Uterus (tissue), 4 donors: ENCODE data around the gene HLCS. TPM values are rescaled to one million over a fixed set of nuclear protein-coding genes. Genes with fewer than 3 reads are reported as not detected.

ENCODE experiments used
- DNase-seq, 2 donors: peaks; one replicate each; pipeline ENCODE4 v3.0.0-alpha.2; 2019 to 2020
- H3K27ac ChIP-seq, 2 donors: fragments of 200-600 bp; sonication (generic); 1 replicate in 1 of 2; 2 replicates in 1 of 2; pipeline ENCODE4 v1.5.1; 2016 to 2018
- H3K27me3 ChIP-seq, 2 donors: fragments of 200-600 bp; sonication (generic); one replicate each; pipeline ENCODE4 v1.5.1; 2018 to 2019; ENCODE audit warnings: control low read depth in 1 of 2
- H3K36me3 ChIP-seq, 2 donors: fragments of 200-600 bp; sonication (generic); one replicate each; pipeline ENCODE4 v1.5.1; 2019; ENCODE audit warnings: control low read depth in 1 of 2
- H3K4me1 ChIP-seq, 2 donors: fragments of 200-600 bp; sonication (generic); one replicate each; pipeline ENCODE4 v1.5.1; 2018 to 2019; ENCODE audit warnings: control low read depth in 1 of 2
- H3K4me3 ChIP-seq, 2 donors: fragments of 200-600 bp; sonication (generic); 1 replicate in 1 of 2; 2 replicates in 1 of 2; pipeline ENCODE4 v1.5.1; 2018 to 2019; ENCODE audit warnings: mild to moderate bottlenecking in 1 of 2
- H3K9me3 ChIP-seq, 2 donors: fragments of 200-600 bp; sonication (generic); one replicate each; pipeline ENCODE4 v1.5.1; 2019; ENCODE audit warnings: control low read depth in 1 of 2
- POLR2A ChIP-seq, 2 donors: fragments of 450-650 bp; IDR thresholded peaks; one replicate each; pipeline ENCODE4 v1.6.1; 2016; ENCODE audit warnings: antibody characterized with exemption in 2 of 2, mild to moderate bottlenecking in 1 of 2, moderate library complexity in 1 of 2
- intact Hi-C: fragments of 100-400 bp; cut with DNase I; formaldehyde crosslinking; loops from one replicate; pipeline ENCODE4 v1.15.1; 2023; ENCODE audit warnings: low total_unique reads
- total RNA-seq, 4 donors: library from RNA; depleted of rRNA in 3 of 4; stranded (reverse); fragments of >200 nt in 3 of 4; gene quantifications; one replicate each; pipeline versions ENCODE4 v1.1.0 to v1.2.4, GENCODE V29; 2014 to 2023
- TF ChIP-seq, protein P1 (sequence below), 4 experiments: fragments of 200-600 bp in 2 of 4; fragments of 450-650 bp in 2 of 4; sonication (generic) in 2 of 4; IDR thresholded peaks; one replicate each; pipeline ENCODE4 v1.5.1; 2016 to 2019; ENCODE audit warnings: antibody characterized with exemption in 4 of 4, mild to moderate bottlenecking in 2 of 4, moderate library complexity in 1 of 4
- donor health status: DM: yes; HTN: yes; CAD: no.

Gene HLCS
- total RNA-seq, 4 donors from 2014 or later = 3.8 to 31.4 (median 15.4) TPM

DNA sequence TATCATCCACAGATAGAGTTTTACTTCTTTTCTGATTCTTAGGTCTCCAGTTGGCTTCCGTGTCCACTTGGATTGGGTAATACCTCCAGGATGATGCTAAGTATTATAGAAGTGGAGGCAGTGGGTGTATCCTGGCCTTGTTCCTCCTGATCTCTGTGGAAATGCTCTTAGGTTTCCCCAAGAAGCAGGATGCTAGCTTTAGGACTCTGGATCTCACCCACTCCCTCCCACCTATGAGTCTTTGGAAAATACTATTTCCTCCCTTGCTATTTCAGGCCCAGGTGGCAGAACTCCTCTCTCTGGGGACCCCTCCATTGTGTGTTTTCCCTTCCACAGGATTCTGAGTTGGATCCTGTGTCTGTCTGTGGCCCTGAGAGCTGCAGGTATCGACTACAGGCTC lies 180.9 kb downstream of the HLCS start:
- H3K36me3 ChIP-seq = no peaks in the 10 kb centered on the region
- H3K27ac ChIP-seq = no peak overlapping the region
- H3K4me1 ChIP-seq = no peaks in the 10 kb centered on the region
- H3K27me3 ChIP-seq = no peaks in the 10 kb centered on the region
- no peak for TF ChIP-seq POLR2A (IDR thresholded peaks at IDR 0.05)
- TF ChIP-seq, protein P1, sequence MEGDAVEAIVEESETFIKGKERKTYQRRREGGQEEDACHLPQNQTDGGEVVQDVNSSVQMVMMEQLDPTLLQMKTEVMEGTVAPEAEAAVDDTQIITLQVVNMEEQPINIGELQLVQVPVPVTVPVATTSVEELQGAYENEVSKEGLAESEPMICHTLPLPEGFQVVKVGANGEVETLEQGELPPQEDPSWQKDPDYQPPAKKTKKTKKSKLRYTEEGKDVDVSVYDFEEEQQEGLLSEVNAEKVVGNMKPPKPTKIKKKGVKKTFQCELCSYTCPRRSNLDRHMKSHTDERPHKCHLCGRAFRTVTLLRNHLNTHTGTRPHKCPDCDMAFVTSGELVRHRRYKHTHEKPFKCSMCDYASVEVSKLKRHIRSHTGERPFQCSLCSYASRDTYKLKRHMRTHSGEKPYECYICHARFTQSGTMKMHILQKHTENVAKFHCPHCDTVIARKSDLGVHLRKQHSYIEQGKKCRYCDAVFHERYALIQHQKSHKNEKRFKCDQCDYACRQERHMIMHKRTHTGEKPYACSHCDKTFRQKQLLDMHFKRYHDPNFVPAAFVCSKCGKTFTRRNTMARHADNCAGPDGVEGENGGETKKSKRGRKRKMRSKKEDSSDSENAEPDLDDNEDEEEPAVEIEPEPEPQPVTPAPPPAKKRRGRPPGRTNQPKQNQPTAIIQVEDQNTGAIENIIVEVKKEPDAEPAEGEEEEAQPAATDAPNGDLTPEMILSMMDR (IDR thresholded peaks at IDR 0.05) = no peak
- intact Hi-C loops = no loop called here
- no peak overlapping the region for H3K4me3 ChIP-seq
- DNase-seq = no peak
- H3K9me3 ChIP-seq = no peaks in the 10 kb centered on the region

DNA sequence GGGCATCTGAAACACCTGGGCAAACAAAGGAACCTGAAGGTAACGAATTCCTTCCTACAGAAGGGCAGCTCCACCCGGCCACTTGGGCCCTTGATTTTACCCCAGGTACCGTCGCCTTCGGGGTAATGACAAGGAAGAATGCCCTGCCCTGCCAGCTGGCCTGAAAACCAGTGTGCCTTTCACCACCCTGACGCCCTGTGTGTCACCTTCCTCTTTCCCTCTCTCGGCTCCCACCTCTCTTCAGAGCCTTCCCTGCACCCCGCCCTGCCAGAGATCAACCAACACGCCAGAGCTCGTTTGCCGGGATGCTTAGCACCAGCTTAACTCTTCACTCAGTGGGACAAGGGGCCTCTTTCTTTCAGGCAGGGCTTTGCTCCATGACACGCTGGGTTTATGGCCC lies 181.5 kb downstream of the HLCS start:
- Histone ChIP-seq H3K9me3 (no peaks in the 10 kb centered on the region), H3K27ac (no peak overlapping the region), H3K36me3 (no peaks in the 10 kb centered on the region), H3K4me3 (no peak overlapping the region), H3K4me1 (no peaks in the 10 kb centered on the region), H3K27me3 (no peaks in the 10 kb centered on the region)
- intact Hi-C loops = no loop called here
- TF ChIP-seq, protein P1 (IDR thresholded peaks at IDR 0.05) = no peak
- no peak for DNase-seq

DNA sequence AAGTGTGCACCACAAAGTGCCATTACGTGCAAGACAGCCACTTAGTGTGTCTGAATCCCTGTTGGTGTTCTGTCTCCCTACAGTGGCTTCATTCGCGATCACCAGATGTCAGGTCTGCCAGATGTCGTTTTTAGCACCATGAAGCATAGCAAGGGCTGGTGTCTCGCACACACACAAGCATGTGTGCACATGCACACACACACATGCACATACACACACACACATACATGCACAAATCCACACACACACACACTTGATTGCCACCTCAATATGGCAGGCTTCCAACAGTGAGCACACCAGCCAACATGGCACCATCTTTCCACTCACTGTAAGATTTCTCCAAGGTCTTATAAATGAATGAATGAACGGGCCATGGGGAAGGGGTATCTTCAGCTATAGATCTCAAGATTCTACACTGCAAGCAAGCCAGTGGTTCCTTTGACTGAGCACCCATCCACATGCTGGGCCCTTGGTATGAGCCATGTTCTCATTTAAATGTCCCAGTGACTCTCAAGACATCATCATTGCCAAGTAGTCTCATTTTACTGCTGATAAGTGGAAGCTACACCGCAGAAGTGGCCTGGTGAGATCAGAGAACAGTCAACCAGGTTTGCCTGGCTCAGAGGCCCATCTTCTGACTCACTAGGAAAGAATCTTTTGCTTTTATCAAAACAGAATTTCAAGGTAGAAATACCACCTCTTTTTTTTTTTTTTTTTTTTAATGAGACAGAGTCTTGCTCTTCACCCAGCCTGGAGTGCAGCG lies 182.7 kb downstream of the HLCS start:
- H3K36me3 ChIP-seq = no peaks in the 10 kb centered on the region
- intact Hi-C loops = no loop called here
- H3K4me3 ChIP-seq = no peak overlapping the region
- TF ChIP-seq, protein P1 (IDR thresholded peaks at IDR 0.05) = no peak
- no peak for TF ChIP-seq POLR2A (IDR thresholded peaks at IDR 0.05)
- H3K4me1 ChIP-seq = no peaks in the 10 kb centered on the region
- no peaks in the 10 kb centered on the region for H3K9me3 ChIP-seq
- no peak overlapping the region for H3K27ac ChIP-seq
- no peaks in the 10 kb centered on the region for H3K27me3 ChIP-seq
- no peak for DNase-seq

DNA sequence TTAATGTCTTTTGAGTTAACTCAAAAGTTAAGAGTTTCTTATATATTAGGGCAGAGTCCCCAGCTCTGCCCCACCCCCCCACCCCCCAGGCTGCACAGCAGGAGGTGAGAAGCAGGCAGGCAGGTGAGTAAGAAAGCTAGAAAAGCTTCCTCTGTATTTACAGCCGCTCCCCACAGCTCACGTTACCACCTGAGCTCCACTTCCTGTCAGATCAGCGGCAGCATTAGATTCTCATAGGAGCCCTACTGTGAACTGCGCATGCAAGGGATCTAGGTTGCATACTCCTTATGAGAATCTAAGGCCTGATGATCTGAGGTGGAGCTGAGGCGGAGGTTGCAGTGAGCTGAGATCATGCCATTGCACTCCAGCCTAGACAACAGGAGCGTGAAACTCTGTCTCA lies 185.6 kb downstream of the HLCS start:
- DNase-seq = no peak
- intact Hi-C loops = no loop called here
- H3K27ac ChIP-seq = no peak overlapping the region

DNA sequence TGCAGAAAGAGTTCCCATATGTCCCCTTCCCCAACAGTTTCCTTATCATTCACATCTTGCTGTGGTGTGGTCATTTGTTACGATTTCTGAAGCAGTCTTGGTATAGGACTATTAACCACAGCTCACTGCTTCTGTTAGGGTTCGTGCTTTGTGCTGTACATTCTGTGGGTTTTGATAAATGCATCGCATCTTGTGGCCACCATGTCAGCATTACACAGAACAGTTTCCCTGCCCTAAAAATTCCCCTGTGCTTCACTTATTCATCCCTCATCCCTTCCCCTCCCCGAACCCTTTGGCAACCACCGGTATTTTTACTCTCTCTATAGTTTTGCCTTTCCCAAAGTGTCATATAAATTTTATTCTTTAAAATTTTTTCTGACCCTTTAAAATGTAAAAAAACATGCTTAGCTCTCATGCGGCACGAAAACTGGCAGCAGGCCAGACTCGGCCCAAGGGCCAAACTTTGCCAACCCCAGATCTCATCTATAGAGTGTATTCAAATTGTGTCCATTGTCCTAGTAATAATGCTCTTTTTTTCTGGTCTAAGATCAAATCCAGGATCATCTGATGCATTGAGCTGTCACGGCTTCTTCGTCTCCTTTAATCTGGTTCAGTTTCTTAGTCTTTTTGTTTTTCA lies 189.4 kb downstream of the HLCS start:
- Histone ChIP-seq H3K4me1 (no peaks in the 10 kb centered on the region), H3K9me3 (no peaks in the 10 kb centered on the region), H3K27ac (no peak overlapping the region), H3K4me3 (no peak overlapping the region), H3K27me3 (no peaks in the 10 kb centered on the region), H3K36me3 (no peaks in the 10 kb centered on the region)
- no peak for TF ChIP-seq POLR2A (IDR thresholded peaks at IDR 0.05)
- TF ChIP-seq, protein P1 (IDR thresholded peaks at IDR 0.05) = no peak
- DNase-seq = no peak
- intact Hi-C loops = no loop called here

More for the DNA sequence above, 185.6 kb downstream of the HLCS start:
- Histone ChIP-seq H3K36me3 (no peaks in the 10 kb centered on the region), H3K27me3 (no peaks in the 10 kb centered on the region), H3K4me3 (no peak overlapping the region), H3K9me3 (no peaks in the 10 kb centered on the region), H3K4me1 (no peaks in the 10 kb centered on the region)
- TF ChIP-seq POLR2A (IDR thresholded peaks at IDR 0.05) = no peak
